Neural progenitor cell (in vitro differentiated cells): ENCODE data around the gene PPP1R14B.
A peak's percentile ranks its signal among the peaks of the same experiment; 100 is the strongest.

Experiments
- CTCF ChIP-seq: fragments of 200-600 bp; sonication (generic); IDR thresholded peaks from 2 replicates; pipeline ENCODE4 v1.5.1; 2017; ENCODE audit warnings: antibody characterized with exemption, mild to moderate bottlenecking
- EZH2phosphoT487 ChIP-seq: fragments of 200-600 bp; sonication (generic); IDR thresholded peaks from 2 replicates; pipeline ENCODE4 v1.6.1; 2017; ENCODE audit warnings: antibody characterized with exemption

GRCh38 chr11:64241491-64242374, 5.0 kb downstream of the PPP1R14B start:
- peak; percentile 3 for TF ChIP-seq CTCF
- TF ChIP-seq EZH2phosphoT487: no peak
